HepG2 (cell line): ENCODE data around the gene HABP4.

Experiments used
- BRCA1 ChIP-seq: sonication (generic); formaldehyde crosslinking; IDR thresholded peaks from 2 replicates; pipeline ENCODE4 v1.4.0; 2020; ENCODE audit warnings: missing genetic modification reagents
- HMGA1 ChIP-seq: sonication (generic); formaldehyde crosslinking; conservative IDR thresholded peaks from 2 replicates; pipeline ENCODE4 v1.4.0; 2020; ENCODE audit warnings: missing genetic modification reagents
- NPAS2 ChIP-seq: sonication (generic); formaldehyde crosslinking; IDR thresholded peaks from 2 replicates; pipeline ENCODE4 v1.8.0; 2022; ENCODE audit warnings: mild to moderate bottlenecking, missing genetic modification reagents, borderline replicate concordance
- ZFYVE20 ChIP-seq: sonication (generic); formaldehyde crosslinking; IDR thresholded peaks from 2 replicates; pipeline ENCODE4 v1.8.0; 2023; ENCODE audit warnings: low read depth, mild to moderate bottlenecking, moderate library complexity, missing genetic modification reagents, borderline replicate concordance

GRCh38 chr9:96464426-96464825 is 14.5 kb downstream of the HABP4 start:
- no peak for TF ChIP-seq BRCA1 (CRISPR knock-in tag)
- no peak for TF ChIP-seq NPAS2 (CRISPR knock-in tag)
- TF ChIP-seq ZFYVE20 (CRISPR knock-in tag): no peak
- TF ChIP-seq HMGA1 (CRISPR knock-in tag): no peak
